H1 (cell line): ENCODE data around the gene STX11. TPM values are rescaled to one million over a fixed set of nuclear protein-coding genes. Genes with fewer than 3 reads are reported as not detected.

Experiments
- CTCF ChIP-seq, 3 experiments: IDR thresholded peaks; 1 replicate in 2 of 3; 2 replicates in 1 of 3; pipeline versions ENCODE4 v1.5.1 to v1.6.1; 2011; ENCODE audit warnings: low read length in 3 of 3, mild to moderate bottlenecking in 3 of 3, inconsistent platforms in 2 of 3, low read depth in 1 of 3, moderate library complexity in 1 of 3; ENCODE audit not compliant: insufficient read depth in 1 of 3; ENCODE audit errors: control extremely low read depth in 1 of 3
- PHF8 ChIP-seq: fragments of 200-600 bp; sonication (generic); conservative IDR thresholded peaks from 2 replicates; pipeline ENCODE4 v1.7.1; 2012; ENCODE audit warnings: low read depth, mild to moderate bottlenecking, inconsistent platforms, low read length, moderate library complexity
- TBP ChIP-seq: IDR thresholded peaks from 2 replicates; pipeline ENCODE4 v1.6.1; 2011; ENCODE audit warnings: low read depth, low read length, improper control_type of control experiment
- polyA plus RNA-seq, 7 experiments: library from polyadenylated mRNA; depleted of rRNA in 3 of 7; stranded (reverse) in 5 of 7; unstranded in 2 of 7; fragments of >200 nt in 5 of 7; fragments of 200-250 nt in 2 of 7; gene quantifications; 1 replicate in 5 of 7; 2 replicates in 1 of 7; 4 replicates in 1 of 7; pipeline versions ENCODE4 v1.2.1 to v1.2.3, GENCODE V29; 2011 to 2013; ENCODE audit warnings: missing spikeins in 2 of 7, mixed read lengths in 2 of 7
- total RNA-seq: library from RNA; stranded (reverse); fragmentation: NEBNext Ultra II Directional; extraction: Animal tissue kit (Norgen Biotek cat#: 25700); gene quantifications from 2 replicates; pipeline ENCODE4 v1.2.1, GENCODE V29; 2021

The STX11 gene
- total and polyA plus RNA-seq, 2 of the 8 experiments (the other 6 are each of a cell fraction or from before 2014, with no cell fraction given): 0.15 to 0.34 TPM

GRCh38 chr6:144134737-144135136 lies 15.6 kb upstream of the STX11 start (continued):
- TF ChIP-seq CTCF (IDR thresholded peaks at IDR 0.05; ENCODE audit: control extremely low read depth in 1 of 3, insufficient read depth in 1 of 3, low read depth in 1 of 3, low read length in 3 of 3) (no peak), TBP (no peak), PHF8 (no peak)
